ENCODE measurements around the gene CCDC85C. TPM values are rescaled to one million over a fixed set of nuclear protein-coding genes. Genes with fewer than 3 reads are reported as not detected.

Gene CCDC85C
- total RNA-seq, 1 donor from 2014 or later = 82.2 TPM

DNA sequence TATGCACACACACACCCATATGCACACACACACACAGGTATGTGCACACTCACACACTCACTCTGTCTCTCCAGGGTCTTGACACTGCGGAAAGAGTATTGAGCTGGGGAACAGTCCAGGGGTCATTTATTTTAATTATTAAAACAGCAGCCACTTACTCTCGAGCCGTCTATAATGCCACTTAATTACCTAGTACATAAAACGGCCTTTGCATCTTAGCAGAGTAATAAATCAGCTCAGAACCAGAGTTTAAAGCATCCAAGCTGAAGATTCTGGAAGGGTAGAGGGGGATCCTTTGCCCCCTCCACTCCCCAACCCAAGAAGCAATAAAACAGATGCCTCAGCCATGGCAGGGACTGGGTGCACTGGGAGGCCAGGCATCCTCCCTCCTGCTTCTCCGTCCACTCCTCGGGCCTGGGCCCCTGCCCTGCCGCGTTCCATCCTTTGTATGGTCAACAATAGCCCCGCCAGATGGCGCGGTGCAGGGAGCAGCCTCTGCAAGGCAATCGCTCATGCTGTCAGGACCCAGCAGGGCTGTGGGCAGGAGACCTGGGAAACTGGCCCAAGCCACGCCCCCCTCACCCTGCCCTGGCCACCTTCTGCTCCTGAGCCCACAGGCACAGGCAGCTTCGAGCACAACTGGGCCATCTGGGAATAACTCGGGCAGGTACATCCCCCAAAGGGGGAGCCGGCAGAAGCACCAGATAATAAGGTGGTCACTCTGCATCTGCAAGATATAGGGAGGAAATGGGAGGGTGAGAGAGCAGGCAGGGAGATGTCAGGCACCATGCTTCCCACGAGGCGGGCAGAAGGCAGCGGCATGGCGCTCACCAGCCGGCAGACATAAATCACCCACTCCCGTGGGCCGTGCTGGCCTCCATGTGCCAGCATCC is 40.9 kb downstream of the CCDC85C start:
- H3K4me1 Mint-ChIP-seq = peaks cover 80% of the 10 kb centered on the region
- H3K9me3 Mint-ChIP-seq = no peaks in the 10 kb centered on the region
- peak overlapping the region; percentile 22 for H3K4me3 Mint-ChIP-seq
- peaks cover 2% of the 10 kb centered on the region for H3K36me3 Mint-ChIP-seq
- no peak for TF ChIP-seq CTCF (IDR thresholded peaks at IDR 0.05; ENCODE audit: unreplicated experiment)
- no peaks in the 10 kb centered on the region for H3K27me3 Mint-ChIP-seq (ENCODE audit: low read depth)
- peak overlapping the region; percentile 71 for H3K27ac Mint-ChIP-seq
- peak in 1 of 2 experiments; percentile 66 for DNase-seq (ENCODE audit: low spot score in 2 of 2, unreplicated experiment in 2 of 2)

DNA sequence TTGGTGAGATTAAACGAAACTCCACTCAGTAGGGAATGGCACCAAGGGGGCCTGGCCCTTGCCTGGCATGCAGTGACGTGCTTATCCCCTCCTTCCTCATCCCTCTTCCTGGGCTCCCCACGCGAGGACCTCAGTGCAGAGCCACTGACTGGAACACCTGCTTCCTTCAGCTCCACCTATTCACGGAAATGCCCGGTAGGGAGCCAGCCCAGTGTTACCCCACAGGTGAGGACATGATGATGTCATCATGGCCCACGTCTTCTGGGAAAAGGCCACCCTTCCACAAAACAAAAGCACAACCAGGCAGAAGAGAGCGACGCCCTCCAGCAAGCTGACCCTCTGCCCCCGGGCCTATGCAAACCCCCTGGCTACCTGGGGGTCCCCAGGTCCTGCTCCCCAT is 42.1 kb downstream of the CCDC85C start:
- peaks cover 2% of the 10 kb centered on the region for H3K36me3 Mint-ChIP-seq
- H3K4me1 Mint-ChIP-seq = peaks cover 72% of the 10 kb centered on the region
- TF ChIP-seq CTCF (IDR thresholded peaks at IDR 0.05; ENCODE audit: unreplicated experiment) = no peak
- H3K4me3 Mint-ChIP-seq = no peak overlapping the region
- no peaks in the 10 kb centered on the region for H3K9me3 Mint-ChIP-seq
- DNase-seq (ENCODE audit: low spot score in 2 of 2, unreplicated experiment in 2 of 2) = no peak
- peak overlapping the region; percentile 80 for H3K27ac Mint-ChIP-seq
- no peaks in the 10 kb centered on the region for H3K27me3 Mint-ChIP-seq (ENCODE audit: low read depth)

DNA sequence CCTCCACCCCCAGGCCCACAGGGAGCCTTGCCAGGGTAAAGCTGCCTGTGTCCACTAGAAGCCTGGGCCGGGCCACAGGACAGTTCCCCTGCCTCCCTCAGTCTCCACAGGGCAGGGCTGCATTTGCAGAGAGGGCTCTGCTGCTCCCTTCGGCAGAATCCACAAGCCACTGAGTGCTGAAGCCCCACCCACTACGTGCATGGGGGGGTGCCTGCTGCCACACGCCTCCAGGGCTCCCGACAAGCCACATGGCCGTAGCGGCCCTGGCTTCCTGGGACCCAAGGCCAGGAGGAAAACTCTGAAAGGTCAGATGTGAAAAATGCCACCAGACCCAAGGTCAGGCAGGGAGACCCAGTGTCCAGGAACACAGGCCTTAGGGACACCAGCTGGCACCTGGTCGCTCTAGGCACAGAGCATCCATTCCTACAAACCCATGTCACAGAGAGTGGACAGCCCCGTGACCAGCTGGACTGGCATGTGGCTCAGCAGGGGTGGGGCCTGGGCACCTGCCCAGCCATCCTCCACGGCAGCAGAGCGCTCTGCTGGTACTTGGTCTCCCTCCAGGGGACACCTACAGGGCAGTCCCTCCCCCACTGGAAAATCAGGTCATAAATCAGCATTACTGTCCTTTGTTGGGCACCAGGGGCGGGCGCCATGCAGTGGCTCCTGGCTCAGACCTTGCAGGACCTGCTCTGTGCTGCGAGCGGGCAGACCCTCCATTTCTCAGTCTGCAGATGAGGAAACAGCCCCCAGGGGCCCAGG is 42.9 kb downstream of the CCDC85C start:
- Mint-ChIP-seq H3K4me3 (no peak overlapping the region), H3K9me3 (no peaks in the 10 kb centered on the region), H3K4me1 (peaks cover 67% of the 10 kb centered on the region), H3K36me3 (peaks cover 4% of the 10 kb centered on the region), H3K27ac (peak overlapping the region; percentile 56), H3K27me3 (ENCODE audit: low read depth) (no peaks in the 10 kb centered on the region)
- no peak for DNase-seq (ENCODE audit: low spot score in 2 of 2, unreplicated experiment in 2 of 2)
- TF ChIP-seq CTCF (IDR thresholded peaks at IDR 0.05; ENCODE audit: unreplicated experiment) = no peak

GRCh38 chr14:99560403-99560802 is 43.6 kb downstream of the CCDC85C start:
- no peaks in the 10 kb centered on the region for H3K27me3 Mint-ChIP-seq (ENCODE audit: low read depth)
- DNase-seq (ENCODE audit: low spot score in 2 of 2, unreplicated experiment in 2 of 2) = no peak
- H3K4me3 Mint-ChIP-seq = no peak overlapping the region
- H3K4me1 Mint-ChIP-seq = peaks cover 64% of the 10 kb centered on the region
- H3K9me3 Mint-ChIP-seq = no peaks in the 10 kb centered on the region
- peaks cover 4% of the 10 kb centered on the region for H3K36me3 Mint-ChIP-seq
- no peak for TF ChIP-seq CTCF (IDR thresholded peaks at IDR 0.05; ENCODE audit: unreplicated experiment)
- no peak overlapping the region for H3K27ac Mint-ChIP-seq

DNA sequence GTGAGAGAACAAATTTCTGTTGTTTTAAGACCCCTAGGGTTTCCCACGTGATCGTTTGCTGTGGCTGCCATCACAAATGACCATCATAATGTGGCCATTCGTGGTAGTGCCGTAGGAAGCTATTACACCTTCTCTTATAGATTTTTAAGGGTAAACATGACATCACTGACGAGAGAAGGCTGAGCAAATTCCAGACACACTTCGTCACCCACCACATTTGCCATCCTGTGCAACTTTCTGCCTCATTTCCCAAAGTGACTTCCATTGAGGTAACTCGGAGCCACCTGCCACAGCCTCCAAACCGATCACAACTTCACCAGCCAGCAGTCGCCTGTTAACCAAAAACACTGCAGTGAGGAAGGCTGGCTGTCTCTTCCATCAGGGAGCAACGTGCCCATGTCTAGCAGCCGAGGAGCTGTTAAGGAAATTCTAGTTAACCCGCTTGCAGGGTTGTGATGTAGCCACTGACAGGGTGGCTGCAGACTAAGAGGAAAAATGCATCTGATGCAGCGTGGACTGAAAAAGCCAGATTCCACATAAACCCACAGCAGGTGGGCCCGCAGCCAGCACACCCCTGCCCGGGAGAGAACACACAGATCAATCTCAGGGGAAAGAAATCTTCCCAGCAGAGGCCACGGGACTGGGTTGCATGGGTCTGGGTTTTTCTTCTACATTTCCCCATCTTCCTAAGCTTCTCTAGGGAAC is 44.6 kb downstream of the CCDC85C start:
- no peak for DNase-seq (ENCODE audit: low spot score in 2 of 2, unreplicated experiment in 2 of 2)

More for the DNA sequence above, 44.6 kb downstream of the CCDC85C start:
- Mint-ChIP-seq H3K27ac (peak overlapping the region; percentile 80), H3K27me3 (ENCODE audit: low read depth) (no peaks in the 10 kb centered on the region), H3K4me1 (peaks cover 57% of the 10 kb centered on the region), H3K36me3 (peaks cover 4% of the 10 kb centered on the region), H3K9me3 (no peaks in the 10 kb centered on the region), H3K4me3 (no peak overlapping the region)
- no peak for TF ChIP-seq CTCF (IDR thresholded peaks at IDR 0.05; ENCODE audit: unreplicated experiment)

Measured in mesothelial cell of epicardium (in vitro differentiated cells).